Measurements from ENCODE around the gene CTDP1. TPM values are rescaled to one million over a fixed set of nuclear protein-coding genes. Genes with fewer than 3 reads are reported as not detected.

CTDP1 gene
- total RNA-seq, 1 donor from 2014 or later, result 23.1 TPM

GRCh38 chr18:79784965-79785770 lies 105.6 kb downstream of the CTDP1 start:
- Mint-ChIP-seq H3K4me1 (ENCODE audit: unreplicated experiment) (no peaks in the 10 kb centered on the region), H3K9me3 (ENCODE audit: unreplicated experiment) (no peaks in the 10 kb centered on the region), H3K36me3 (ENCODE audit: unreplicated experiment) (no peaks in the 10 kb centered on the region), H3K4me3 (ENCODE audit: unreplicated experiment) (no peak overlapping the region), H3K27ac (ENCODE audit: unreplicated experiment) (no peak overlapping the region), H3K27me3 (ENCODE audit: unreplicated experiment) (peaks cover 7% of the 10 kb centered on the region)
- no peak for TF ChIP-seq CTCF (IDR thresholded peaks at IDR 0.05)
- no peak for DNase-seq (ENCODE audit: extremely low spot score, unreplicated experiment)

- no peaks in the 10 kb centered on the region for H3K9me3 Mint-ChIP-seq (ENCODE audit: unreplicated experiment)
- H3K27me3 Mint-ChIP-seq (ENCODE audit: unreplicated experiment), result peaks cover 10% of the 10 kb centered on the region
- H3K27ac Mint-ChIP-seq (ENCODE audit: unreplicated experiment), result no peak overlapping the region
- H3K4me1 Mint-ChIP-seq (ENCODE audit: unreplicated experiment), result no peaks in the 10 kb centered on the region
- no peak for TF ChIP-seq CTCF (IDR thresholded peaks at IDR 0.05)
- DNase-seq (ENCODE audit: extremely low spot score, unreplicated experiment), result no peak
- no peak overlapping the region for H3K4me3 Mint-ChIP-seq (ENCODE audit: unreplicated experiment)
- H3K36me3 Mint-ChIP-seq (ENCODE audit: unreplicated experiment), result no peaks in the 10 kb centered on the region
These were observed 106.2 kb downstream of the CTDP1 start for GRCh38 chr18:79785831-79786230.

- DNase-seq (ENCODE audit: extremely low spot score, unreplicated experiment), result no peak
- no peak for TF ChIP-seq CTCF (IDR thresholded peaks at IDR 0.05)
- H3K36me3 Mint-ChIP-seq (ENCODE audit: unreplicated experiment), result no peaks in the 10 kb centered on the region
- H3K27ac Mint-ChIP-seq (ENCODE audit: unreplicated experiment), result no peak overlapping the region
- no peaks in the 10 kb centered on the region for H3K9me3 Mint-ChIP-seq (ENCODE audit: unreplicated experiment)
- H3K27me3 Mint-ChIP-seq (ENCODE audit: unreplicated experiment), result peaks cover 14% of the 10 kb centered on the region
- H3K4me1 Mint-ChIP-seq (ENCODE audit: unreplicated experiment), result peaks cover 2% of the 10 kb centered on the region
- no peak overlapping the region for H3K4me3 Mint-ChIP-seq (ENCODE audit: unreplicated experiment)
These were observed 106.7 kb downstream of the CTDP1 start for GRCh38 chr18:79786304-79786703.

- no peaks in the 10 kb centered on the region for H3K9me3 Mint-ChIP-seq (ENCODE audit: unreplicated experiment)
- H3K27me3 Mint-ChIP-seq (ENCODE audit: unreplicated experiment), result peaks cover 20% of the 10 kb centered on the region
- no peak overlapping the region for H3K4me3 Mint-ChIP-seq (ENCODE audit: unreplicated experiment)
- no peak for DNase-seq (ENCODE audit: extremely low spot score, unreplicated experiment)
- TF ChIP-seq CTCF (IDR thresholded peaks at IDR 0.05), result no peak
- peaks cover 7% of the 10 kb centered on the region for H3K4me1 Mint-ChIP-seq (ENCODE audit: unreplicated experiment)
- H3K36me3 Mint-ChIP-seq (ENCODE audit: unreplicated experiment), result no peaks in the 10 kb centered on the region
- no peak overlapping the region for H3K27ac Mint-ChIP-seq (ENCODE audit: unreplicated experiment)
These were observed 107.4 kb downstream of the CTDP1 start for GRCh38 chr18:79786786-79787526.

GRCh38 chr18:79787527-79787864 lies 107.9 kb downstream of the CTDP1 start:
- DNase-seq (ENCODE audit: extremely low spot score, unreplicated experiment), result no peak
- Mint-ChIP-seq H3K36me3 (ENCODE audit: unreplicated experiment) (no peaks in the 10 kb centered on the region), H3K27me3 (ENCODE audit: unreplicated experiment) (peaks cover 21% of the 10 kb centered on the region), H3K27ac (ENCODE audit: unreplicated experiment) (no peak overlapping the region), H3K9me3 (ENCODE audit: unreplicated experiment) (no peaks in the 10 kb centered on the region), H3K4me1 (ENCODE audit: unreplicated experiment) (peaks cover 7% of the 10 kb centered on the region), H3K4me3 (ENCODE audit: unreplicated experiment) (no peak overlapping the region)
- no peak for TF ChIP-seq CTCF (IDR thresholded peaks at IDR 0.05)

Measured in osteocyte (in vitro differentiated cells).